ENCODE measurements around the gene AMDHD1. TPM values are rescaled to one million over a fixed set of nuclear protein-coding genes. Genes with fewer than 3 reads are reported as not detected.

Gene AMDHD1
- total RNA-seq, 1 donor from 2014 or later = not detected

GRCh38 chr12:95918194-95918993 is 24.7 kb upstream of the AMDHD1 start:
- peak; percentile 56 for DNase-seq (ENCODE audit: low read depth)
- no peak overlapping the region for H3K4me3 ChIP-seq (ENCODE audit: low read depth, low read length)
- peak; percentile 90 for TF ChIP-seq CTCF (IDR thresholded peaks at IDR 0.05; ENCODE audit: insufficient read depth, low read length, severe bottlenecking)

GRCh38 chr12:95919110-95919509 is 24.0 kb upstream of the AMDHD1 start:
- TF ChIP-seq CTCF (IDR thresholded peaks at IDR 0.05; ENCODE audit: insufficient read depth, low read length, severe bottlenecking) = no peak
- Histone ChIP-seq H3K4me3 (ENCODE audit: low read depth, low read length) (no peak overlapping the region), H3K27me3 (ENCODE audit: control insufficient read depth, insufficient read depth, low read length) (no peaks in the 10 kb centered on the region), H3K36me3 (ENCODE audit: control insufficient read depth, insufficient read depth, low read length) (no peaks in the 10 kb centered on the region)
- FAIRE-seq (no peak), DNase-seq (ENCODE audit: low read depth) (no peak)

More at GRCh38 chr12:95918194-95918993, 24.7 kb upstream of the AMDHD1 start:
- no peaks in the 10 kb centered on the region for H3K27me3 ChIP-seq (ENCODE audit: control insufficient read depth, insufficient read depth, low read length)
- no peaks in the 10 kb centered on the region for H3K36me3 ChIP-seq (ENCODE audit: control insufficient read depth, insufficient read depth, low read length)
- FAIRE-seq = peak; percentile 73

DNA sequence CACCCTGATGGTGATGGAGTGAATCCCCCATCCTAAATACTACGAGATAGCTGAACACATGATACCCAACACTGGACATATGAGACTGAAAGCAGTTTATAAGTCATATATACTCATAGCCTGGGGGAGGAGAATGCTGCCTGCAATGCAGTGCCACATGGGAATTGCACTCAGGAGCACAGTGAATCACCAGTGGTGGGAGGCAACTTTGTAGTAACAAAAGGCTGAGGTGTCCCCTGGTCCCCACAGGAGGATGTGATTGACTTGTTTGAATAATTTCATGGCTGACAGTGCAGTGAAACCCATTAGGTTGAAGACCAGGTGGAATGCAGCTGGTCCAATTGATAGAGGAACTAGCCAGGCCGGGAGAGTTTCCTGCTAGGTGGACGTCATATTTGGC is 20.9 kb upstream of the AMDHD1 start:
- H3K36me3 ChIP-seq (ENCODE audit: control insufficient read depth, insufficient read depth, low read length) = no peaks in the 10 kb centered on the region
- H3K4me3 ChIP-seq (ENCODE audit: low read depth, low read length) = no peak overlapping the region
- H3K27me3 ChIP-seq (ENCODE audit: control insufficient read depth, insufficient read depth, low read length) = no peaks in the 10 kb centered on the region
- no peak for FAIRE-seq
- no peak for TF ChIP-seq CTCF (IDR thresholded peaks at IDR 0.05; ENCODE audit: insufficient read depth, low read length, severe bottlenecking)
- peak; percentile 47 for DNase-seq (ENCODE audit: low read depth)

DNA sequence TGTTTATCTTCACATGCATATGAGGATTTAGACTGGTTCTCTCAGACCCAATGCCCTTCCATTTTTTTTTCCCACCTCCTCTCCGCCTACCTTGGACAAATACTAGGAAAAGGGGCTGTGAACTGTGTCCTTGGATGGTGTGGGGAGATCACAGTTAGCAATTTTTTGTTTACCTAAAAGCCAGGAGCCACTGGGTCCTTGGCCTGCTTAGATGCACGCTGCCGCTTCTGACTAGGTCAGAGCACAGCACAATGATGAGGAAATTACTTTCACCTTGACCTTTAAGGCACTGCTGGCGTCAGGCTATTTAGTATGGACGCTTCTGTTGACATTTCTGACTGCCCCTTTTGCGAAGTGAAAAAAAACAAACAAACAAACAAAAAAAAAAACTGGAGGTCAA is 2.6 kb upstream of the AMDHD1 start:
- FAIRE-seq = no peak
- Histone ChIP-seq H3K27me3 (ENCODE audit: control insufficient read depth, insufficient read depth, low read length) (no peaks in the 10 kb centered on the region), H3K36me3 (ENCODE audit: control insufficient read depth, insufficient read depth, low read length) (no peaks in the 10 kb centered on the region), H3K4me3 (ENCODE audit: low read depth, low read length) (no peak overlapping the region)
- no peak for DNase-seq (ENCODE audit: low read depth)
- no peak for TF ChIP-seq CTCF (IDR thresholded peaks at IDR 0.05; ENCODE audit: insufficient read depth, low read length, severe bottlenecking)

DNA sequence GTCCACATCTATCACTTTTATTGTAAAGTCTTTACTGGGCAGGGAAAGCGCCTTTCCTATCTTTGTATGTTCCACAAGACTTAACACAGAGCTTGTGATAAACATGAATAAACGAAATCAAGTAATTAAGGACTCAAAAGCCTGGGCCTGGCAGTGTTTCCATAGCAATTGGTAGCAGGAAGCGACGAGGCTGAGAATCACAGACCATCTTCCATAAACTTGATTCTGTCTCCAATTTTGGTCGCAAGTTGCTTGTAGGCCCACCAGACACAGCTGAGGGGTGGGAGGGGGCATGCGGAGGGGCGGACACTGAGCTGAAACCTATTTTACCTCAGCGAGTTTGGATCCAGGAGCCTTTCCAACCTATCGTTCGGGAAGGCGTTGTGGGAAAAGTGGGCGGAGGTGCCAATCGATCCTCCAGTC is 1.0 kb upstream of the AMDHD1 start:
- H3K4me3 ChIP-seq (ENCODE audit: low read depth, low read length) = peak overlapping the region; percentile 66
- DNase-seq (ENCODE audit: low read depth) (no peak), FAIRE-seq (no peak)
- H3K36me3 ChIP-seq (ENCODE audit: control insufficient read depth, insufficient read depth, low read length) = no peaks in the 10 kb centered on the region
- H3K27me3 ChIP-seq (ENCODE audit: control insufficient read depth, insufficient read depth, low read length) = peaks cover 2% of the 10 kb centered on the region
- no peak for TF ChIP-seq CTCF (IDR thresholded peaks at IDR 0.05; ENCODE audit: insufficient read depth, low read length, severe bottlenecking)

All from bronchial epithelial cell (primary cell).